Measurements from ENCODE around the gene CDHR5. TPM values are rescaled to one million over a fixed set of nuclear protein-coding genes. Genes with fewer than 3 reads are reported as not detected.

Gene CDHR5
- polyA plus RNA-seq, 1 donor (not counting 4 experiments of a cell fraction or from before 2014, with no cell fraction given): not detected

DNA sequence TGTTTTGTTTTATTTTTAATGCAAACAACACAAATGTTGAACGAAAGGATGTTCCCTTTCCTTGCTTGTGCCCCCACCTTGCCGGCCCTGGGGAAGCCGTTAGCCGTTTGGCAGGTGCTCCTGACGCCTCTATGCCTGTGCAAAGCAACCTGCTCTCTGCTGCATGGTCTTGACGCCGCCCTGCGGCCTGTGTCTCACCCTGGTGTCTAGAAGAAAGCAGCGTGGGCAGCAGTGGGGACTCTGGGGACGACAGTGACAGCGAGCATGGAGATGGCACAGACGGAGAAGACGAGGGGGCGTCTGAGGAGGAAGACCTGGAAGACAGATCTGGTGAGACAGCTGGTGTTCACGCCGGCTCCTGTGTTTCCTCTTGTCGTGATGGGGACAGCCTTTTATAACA is 43.0 kb downstream of the CDHR5 start:
- no peak overlapping the region for H2AFZ ChIP-seq (ENCODE audit: control insufficient read depth, low read length)
- no peak overlapping the region for H3K9ac ChIP-seq (ENCODE audit: control insufficient read depth, extremely low read depth, insufficient read depth, low read length)
- no peaks in the 10 kb centered on the region for H3K27me3 ChIP-seq (ENCODE audit: control insufficient read depth, extremely low read depth, insufficient read depth, low read length)
- no peak for FAIRE-seq
- H3K27ac ChIP-seq (ENCODE audit: control insufficient read depth, insufficient read depth, low read length): no peak overlapping the region
- H4K20me1 ChIP-seq (ENCODE audit: control insufficient read depth, extremely low read depth, insufficient read depth, low read length): peaks cover 50% of the 10 kb centered on the region
- no peak for DNase-seq (ENCODE audit: low read depth, low spot score)
- H3K36me3 ChIP-seq (ENCODE audit: control insufficient read depth in 2 of 2, extremely low read depth in 1 of 2, insufficient read depth in 2 of 2, low read length in 2 of 2): peaks cover 17 to 29% of the 10 kb centered on the region in 2 experiments
- dilution Hi-C loops (cut with MboI; ENCODE audit: extremely low pct_ligation_motif_present, low sequenced_read_pairs): no loop called here
- H3K4me2 ChIP-seq (ENCODE audit: control insufficient read depth, extremely low read depth, insufficient read depth, low read depth, low read length): no peak overlapping the region
- no peak overlapping the region for H3K4me3 ChIP-seq (ENCODE audit: control insufficient read depth in 2 of 3, extremely low read depth in 1 of 3, insufficient read depth in 2 of 3, low read depth in 1 of 3, low read length in 3 of 3)
- peaks cover 8% of the 10 kb centered on the region for H3K9me1 ChIP-seq (ENCODE audit: control insufficient read depth, extremely low read depth, insufficient read depth, low read length)
- peaks cover 22% of the 10 kb centered on the region for H3K4me1 ChIP-seq (ENCODE audit: control insufficient read depth, extremely low read depth, insufficient read depth, low read length)
- TF ChIP-seq, protein P1, sequence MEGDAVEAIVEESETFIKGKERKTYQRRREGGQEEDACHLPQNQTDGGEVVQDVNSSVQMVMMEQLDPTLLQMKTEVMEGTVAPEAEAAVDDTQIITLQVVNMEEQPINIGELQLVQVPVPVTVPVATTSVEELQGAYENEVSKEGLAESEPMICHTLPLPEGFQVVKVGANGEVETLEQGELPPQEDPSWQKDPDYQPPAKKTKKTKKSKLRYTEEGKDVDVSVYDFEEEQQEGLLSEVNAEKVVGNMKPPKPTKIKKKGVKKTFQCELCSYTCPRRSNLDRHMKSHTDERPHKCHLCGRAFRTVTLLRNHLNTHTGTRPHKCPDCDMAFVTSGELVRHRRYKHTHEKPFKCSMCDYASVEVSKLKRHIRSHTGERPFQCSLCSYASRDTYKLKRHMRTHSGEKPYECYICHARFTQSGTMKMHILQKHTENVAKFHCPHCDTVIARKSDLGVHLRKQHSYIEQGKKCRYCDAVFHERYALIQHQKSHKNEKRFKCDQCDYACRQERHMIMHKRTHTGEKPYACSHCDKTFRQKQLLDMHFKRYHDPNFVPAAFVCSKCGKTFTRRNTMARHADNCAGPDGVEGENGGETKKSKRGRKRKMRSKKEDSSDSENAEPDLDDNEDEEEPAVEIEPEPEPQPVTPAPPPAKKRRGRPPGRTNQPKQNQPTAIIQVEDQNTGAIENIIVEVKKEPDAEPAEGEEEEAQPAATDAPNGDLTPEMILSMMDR (optimal IDR thresholded peaks at IDR 0.05 in 1 of 3, IDR thresholded peaks at IDR 0.05 in 1 of 3, conservative IDR thresholded peaks at IDR 0.05 in 1 of 3; ENCODE audit: extremely low read depth in 1 of 3, insufficient read depth in 2 of 3, low read length in 3 of 3): no peak
- no peak for TF ChIP-seq EZH2 (IDR thresholded peaks at IDR 0.05; ENCODE audit: low read length)
- peaks cover 88% of the 10 kb centered on the region for H3K79me2 ChIP-seq (ENCODE audit: control insufficient read depth, insufficient read depth, low read length)
- no peaks in the 10 kb centered on the region for H3K9me3 ChIP-seq (ENCODE audit: control insufficient read depth, low read depth, low read length)

DNA sequence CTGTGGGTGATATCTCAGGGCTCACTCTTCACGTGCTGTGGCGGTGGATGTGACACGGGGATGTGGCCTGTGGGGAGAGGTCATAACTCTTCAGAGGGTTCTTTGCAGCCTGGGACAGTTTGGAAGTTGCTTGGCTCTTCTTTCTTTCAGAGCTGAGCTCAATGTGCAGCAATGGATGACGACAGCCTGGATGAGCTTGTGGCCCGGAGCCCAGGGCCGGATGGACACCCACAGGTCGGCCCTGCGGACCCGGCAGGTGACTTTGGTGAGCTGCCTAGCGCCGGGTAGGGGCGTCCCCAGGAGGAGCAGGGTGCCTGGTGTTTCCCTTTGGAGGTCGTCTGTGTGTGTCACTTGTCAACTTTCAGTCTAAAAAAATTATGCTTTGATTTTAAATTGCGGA is 43.4 kb downstream of the CDHR5 start:
- Histone ChIP-seq H3K9me1 (ENCODE audit: control insufficient read depth, extremely low read depth, insufficient read depth, low read length) (peaks cover 8% of the 10 kb centered on the region), H3K9me3 (ENCODE audit: control insufficient read depth, low read depth, low read length) (no peaks in the 10 kb centered on the region), H3K79me2 (ENCODE audit: control insufficient read depth, insufficient read depth, low read length) (peaks cover 85% of the 10 kb centered on the region), H4K20me1 (ENCODE audit: control insufficient read depth, extremely low read depth, insufficient read depth, low read length) (peaks cover 50% of the 10 kb centered on the region), H3K4me1 (ENCODE audit: control insufficient read depth, extremely low read depth, insufficient read depth, low read length) (peaks cover 22% of the 10 kb centered on the region), H3K9ac (ENCODE audit: control insufficient read depth, extremely low read depth, insufficient read depth, low read length) (no peak overlapping the region), H3K4me2 (ENCODE audit: control insufficient read depth, extremely low read depth, insufficient read depth, low read depth, low read length) (no peak overlapping the region), H2AFZ (ENCODE audit: control insufficient read depth, low read length) (no peak overlapping the region), H3K27ac (ENCODE audit: control insufficient read depth, insufficient read depth, low read length) (no peak overlapping the region), H3K36me3 (ENCODE audit: control insufficient read depth in 2 of 2, extremely low read depth in 1 of 2, insufficient read depth in 2 of 2, low read length in 2 of 2) (peaks cover 13 to 25% of the 10 kb centered on the region in 2 experiments), H3K4me3 (ENCODE audit: control insufficient read depth in 2 of 3, extremely low read depth in 1 of 3, insufficient read depth in 2 of 3, low read depth in 1 of 3, low read length in 3 of 3) (no peak overlapping the region), H3K27me3 (ENCODE audit: control insufficient read depth, extremely low read depth, insufficient read depth, low read length) (no peaks in the 10 kb centered on the region)
- TF ChIP-seq, protein P1 (optimal IDR thresholded peaks at IDR 0.05 in 1 of 3, IDR thresholded peaks at IDR 0.05 in 1 of 3, conservative IDR thresholded peaks at IDR 0.05 in 1 of 3; ENCODE audit: extremely low read depth in 1 of 3, insufficient read depth in 2 of 3, low read length in 3 of 3): no peak
- no peak for TF ChIP-seq EZH2 (IDR thresholded peaks at IDR 0.05; ENCODE audit: low read length)
- no peak for FAIRE-seq
- dilution Hi-C loops (cut with MboI; ENCODE audit: extremely low pct_ligation_motif_present, low sequenced_read_pairs): no loop called here
- DNase-seq (ENCODE audit: low read depth, low spot score): no peak

Data from keratinocyte (primary cell).